ENCODE data around the gene RLIM. TPM values are rescaled to one million over a fixed set of nuclear protein-coding genes. Genes with fewer than 3 reads are reported as not detected.
"Not testable (repeated sequence)": the region's sequence is repeated elsewhere in the genome, so short reads cannot be mapped to it uniquely, and the experiment has no call there.

RLIM gene, protein sequence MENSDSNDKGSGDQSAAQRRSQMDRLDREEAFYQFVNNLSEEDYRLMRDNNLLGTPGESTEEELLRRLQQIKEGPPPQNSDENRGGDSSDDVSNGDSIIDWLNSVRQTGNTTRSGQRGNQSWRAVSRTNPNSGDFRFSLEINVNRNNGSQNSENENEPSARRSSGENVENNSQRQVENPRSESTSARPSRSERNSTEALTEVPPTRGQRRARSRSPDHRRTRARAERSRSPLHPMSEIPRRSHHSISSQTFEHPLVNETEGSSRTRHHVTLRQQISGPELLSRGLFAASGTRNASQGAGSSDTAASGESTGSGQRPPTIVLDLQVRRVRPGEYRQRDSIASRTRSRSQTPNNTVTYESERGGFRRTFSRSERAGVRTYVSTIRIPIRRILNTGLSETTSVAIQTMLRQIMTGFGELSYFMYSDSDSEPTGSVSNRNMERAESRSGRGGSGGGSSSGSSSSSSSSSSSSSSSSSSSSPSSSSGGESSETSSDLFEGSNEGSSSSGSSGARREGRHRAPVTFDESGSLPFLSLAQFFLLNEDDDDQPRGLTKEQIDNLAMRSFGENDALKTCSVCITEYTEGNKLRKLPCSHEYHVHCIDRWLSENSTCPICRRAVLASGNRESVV
- polyA plus RNA-seq (2013, experiment 1 of 2; ENCODE audit: insufficient read length): 17.6 TPM
- polyA plus RNA-seq (2013, experiment 2 of 2; ENCODE audit: insufficient read length): 20.8 TPM

DNA sequence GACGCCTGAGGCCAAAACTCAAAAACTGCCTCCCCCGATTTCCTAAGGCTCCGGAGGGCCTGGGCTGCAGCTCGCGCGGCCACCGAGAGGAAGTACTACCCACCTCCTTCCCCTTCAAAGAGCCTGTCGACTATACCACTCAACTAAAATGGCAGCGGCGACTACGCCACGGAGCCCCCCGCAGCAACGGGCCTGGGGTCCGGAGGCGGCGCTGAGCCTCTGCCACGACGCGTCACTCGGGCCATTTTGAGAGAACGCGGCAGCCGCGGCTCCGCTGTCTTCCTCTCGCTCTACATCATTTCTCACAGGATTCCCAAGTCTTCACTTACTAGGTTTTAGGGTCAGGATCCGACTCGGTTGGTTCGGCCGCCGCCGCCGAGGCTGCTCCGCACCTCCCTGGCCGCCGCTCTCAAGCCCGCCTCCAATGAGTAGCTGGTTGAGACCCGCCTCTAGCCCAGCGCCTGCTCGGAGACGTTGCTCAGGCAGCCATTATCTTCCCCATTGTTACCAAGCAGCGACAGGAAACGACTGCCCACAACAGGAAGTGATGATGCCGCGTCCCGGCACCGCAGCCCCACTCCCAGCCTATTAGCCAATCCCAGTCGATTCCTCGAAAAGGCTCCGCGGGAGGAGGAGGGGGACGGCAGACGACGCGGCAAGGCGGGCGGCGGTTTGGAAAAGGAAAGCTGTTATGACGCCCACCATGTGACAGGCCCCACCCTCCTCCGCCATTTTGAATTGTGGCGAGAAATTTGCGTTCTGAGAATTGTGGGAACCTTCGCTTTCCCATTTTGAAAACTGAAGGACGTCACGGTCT lies at the start of gene RLIM:
TSS of gene RLIM (minus strand) at position 532 of the 817 bp plus-strand sequence. CDS start 18,647 bp downstream, outside the sequence.
- peak; percentile 96 for DNase-seq

DNA sequence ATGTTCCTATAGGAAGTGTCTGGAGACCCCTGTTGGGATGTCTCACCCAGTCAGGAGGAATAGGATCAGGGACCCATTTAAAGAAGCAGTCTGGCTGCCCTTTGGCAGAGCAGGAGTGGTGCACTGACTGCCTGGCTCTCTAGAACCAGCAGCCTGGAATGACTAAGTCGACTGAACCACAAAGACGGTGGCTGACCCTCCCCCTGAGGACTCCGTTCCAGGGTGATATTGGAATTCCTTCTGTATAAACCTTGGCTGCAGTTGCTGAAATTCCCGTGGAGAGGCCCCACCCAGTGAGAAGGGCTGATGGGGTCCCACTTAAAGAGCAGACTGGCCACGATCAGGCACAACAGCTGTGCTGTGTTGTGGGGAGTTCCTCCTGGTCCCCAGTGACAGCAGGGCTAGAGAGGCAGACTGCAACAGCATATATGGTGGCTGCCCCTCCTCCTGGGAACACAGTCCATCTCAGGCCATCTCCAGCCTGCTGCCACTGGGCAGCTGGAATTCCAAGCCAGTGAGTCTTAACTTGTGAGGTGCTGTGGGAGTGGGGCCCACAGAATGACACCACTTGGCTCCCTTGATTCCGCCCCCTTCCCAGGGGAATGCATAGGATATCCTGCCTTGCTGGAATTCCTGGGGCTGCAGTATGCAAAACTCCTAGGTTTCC lies 41.8 kb upstream of the RLIM start:
- DNase-seq: peak; percentile 34

DNA sequence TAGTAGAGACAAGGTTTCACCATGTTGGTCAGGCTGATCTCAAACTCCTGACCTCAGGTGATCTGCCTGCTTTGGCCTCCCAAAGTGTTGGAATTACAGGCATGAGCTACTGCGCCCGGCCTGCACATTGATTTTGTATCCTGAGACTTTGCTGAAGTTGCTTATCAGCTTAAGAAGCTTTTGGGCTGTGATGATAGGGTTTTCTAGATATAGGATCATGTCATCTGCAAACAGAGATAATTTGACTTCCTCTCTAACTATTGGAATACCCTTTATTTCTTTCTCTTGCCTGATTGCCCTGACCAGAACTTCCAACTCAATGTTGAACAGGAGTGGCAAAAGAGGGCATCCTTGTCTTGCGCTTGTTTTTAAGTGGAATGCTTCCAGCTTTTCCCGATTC lies 40.5 kb upstream of the RLIM start:
- DNase-seq: not testable (repeated sequence)

DNA sequence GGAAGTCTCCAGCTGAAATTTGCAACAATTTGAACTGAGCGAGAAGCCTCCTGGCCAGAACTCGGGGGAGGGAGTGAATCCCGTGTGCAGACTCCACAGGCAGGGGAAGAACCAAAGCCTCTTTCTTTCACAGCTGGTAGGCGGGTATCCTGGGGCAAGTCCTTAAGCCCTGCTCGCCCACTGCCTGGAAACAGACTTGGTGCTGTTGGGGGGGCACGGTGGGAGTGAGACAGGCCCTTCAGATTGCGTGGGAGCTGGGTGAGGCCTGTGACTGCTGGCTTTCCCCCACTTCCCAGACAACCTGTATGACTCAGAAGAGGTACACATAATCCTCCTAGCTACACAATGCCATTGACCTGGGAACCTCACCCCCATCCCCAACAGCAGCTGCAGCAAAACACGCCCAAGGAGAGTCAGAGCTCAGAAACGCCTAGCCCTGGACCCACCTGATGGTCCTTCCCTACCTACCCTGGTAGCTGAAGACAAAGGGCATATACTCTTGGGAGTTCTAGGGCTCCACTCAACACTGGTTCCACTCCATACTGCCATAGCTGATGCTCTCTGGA lies 22.4 kb upstream of the RLIM start:
- no peak for DNase-seq

DNA sequence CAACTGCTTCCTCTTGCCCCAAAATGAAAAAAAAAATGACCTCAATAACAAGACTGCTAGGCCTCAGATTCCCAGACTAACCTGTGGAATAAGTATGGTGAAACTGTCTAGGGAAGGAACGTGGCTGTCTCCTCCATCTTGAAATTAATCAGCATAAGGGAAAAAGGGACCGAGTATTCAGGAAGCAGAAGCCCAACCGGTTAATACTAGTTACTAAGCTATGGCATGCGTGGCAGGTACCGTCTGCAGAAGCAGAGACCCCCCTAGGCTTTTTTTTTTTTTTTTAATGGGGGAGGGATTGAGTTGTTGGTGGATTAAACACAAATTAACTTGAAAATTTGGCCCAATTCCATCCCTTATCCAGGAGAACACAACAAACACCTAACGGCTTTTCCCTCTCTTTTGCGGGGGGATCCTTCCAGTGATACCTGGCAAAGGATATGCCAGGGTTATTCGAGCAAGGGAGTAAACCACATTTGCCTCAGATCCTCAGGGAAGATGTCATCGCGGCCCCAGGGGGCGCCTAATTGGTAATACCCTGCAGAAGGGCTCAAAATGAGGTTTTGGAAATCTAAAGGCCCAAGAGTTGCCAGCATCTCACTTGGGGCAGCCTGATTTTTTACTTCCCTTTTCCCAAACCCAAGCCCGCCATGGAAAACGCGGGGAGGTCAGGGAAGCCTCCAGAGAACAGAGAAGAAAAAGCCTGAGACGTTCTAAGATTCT lies 893 bp downstream of the RLIM start:
- DNase-seq: peak; percentile 19

DNA sequence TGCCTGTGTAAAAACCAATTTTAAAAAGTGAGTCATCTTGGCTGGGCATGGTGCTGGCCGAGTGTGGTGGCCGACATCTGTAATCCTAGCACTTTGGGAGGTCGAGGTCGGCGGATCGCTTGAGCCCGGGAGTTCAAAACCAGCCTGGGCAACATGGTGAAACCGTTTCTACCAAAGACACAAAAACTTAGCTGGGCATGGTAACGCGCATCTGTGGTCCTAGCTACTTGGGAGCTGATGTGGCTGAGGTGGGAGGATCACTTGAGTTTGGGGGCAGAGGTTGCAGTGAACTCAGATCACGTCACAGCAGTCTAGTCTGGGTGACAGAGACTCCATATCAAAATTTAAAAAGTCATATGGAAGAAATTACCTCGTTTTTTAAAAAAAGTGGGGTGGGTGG lies 7.6 kb downstream of the RLIM start:
- no peak for DNase-seq

DNA sequence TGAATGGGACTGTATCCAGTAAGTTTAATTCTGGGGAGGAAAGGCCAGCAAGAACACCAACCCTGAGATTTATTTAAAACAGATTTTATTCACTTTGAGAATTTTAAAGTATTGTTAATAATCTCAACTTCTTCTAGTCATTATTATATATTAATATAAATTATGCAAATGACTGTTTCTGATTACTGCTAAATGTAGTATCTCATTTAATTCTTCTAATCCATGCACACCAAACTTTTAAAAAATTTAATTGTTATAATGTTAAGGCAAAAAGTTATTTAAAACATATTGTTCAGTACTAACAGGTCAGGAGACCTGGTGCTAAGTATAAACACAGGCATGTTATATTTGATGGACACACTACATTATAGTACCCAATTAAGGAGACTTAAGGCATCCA lies 8.1 kb downstream of the RLIM start:
- no peak for DNase-seq

DNA sequence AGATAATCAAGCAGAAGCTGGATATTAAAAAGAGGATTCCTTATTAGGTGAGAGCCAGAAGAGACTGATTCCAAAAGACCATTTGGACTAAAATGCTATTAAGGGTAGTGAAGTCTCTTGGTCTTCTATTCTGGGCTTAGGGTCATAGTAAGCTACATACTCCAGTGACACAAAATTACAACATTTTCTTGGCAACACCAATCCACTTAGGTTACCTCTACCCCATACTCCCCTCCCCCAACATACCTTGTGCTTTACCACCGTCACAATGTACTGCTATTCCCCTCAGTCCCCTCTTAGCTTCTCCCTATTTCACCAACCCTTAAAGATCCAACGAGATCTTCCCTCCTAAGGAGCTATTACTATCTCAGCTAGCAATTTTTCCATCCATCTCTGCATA lies 11.4 kb downstream of the RLIM start:
- no peak for DNase-seq

DNA sequence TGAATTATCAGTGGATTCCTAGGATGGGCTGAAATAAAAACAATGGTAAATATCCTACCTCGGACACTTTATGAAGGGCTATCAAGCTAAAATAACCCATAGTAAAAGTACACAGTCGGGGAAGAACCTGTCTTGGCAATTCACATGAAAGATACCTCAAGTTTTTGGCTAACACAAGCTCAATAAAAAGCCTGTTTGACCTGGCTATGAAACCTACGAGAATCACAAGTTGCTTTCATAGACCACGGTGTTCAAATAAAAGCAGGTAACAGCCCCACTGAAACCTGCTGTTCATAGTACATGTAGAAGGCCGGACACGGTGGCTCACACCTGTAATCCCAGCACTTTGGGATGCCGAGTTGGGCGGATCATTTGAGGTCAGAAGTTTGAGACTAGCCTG lies 12.3 kb downstream of the RLIM start:
- DNase-seq: no peak

DNA sequence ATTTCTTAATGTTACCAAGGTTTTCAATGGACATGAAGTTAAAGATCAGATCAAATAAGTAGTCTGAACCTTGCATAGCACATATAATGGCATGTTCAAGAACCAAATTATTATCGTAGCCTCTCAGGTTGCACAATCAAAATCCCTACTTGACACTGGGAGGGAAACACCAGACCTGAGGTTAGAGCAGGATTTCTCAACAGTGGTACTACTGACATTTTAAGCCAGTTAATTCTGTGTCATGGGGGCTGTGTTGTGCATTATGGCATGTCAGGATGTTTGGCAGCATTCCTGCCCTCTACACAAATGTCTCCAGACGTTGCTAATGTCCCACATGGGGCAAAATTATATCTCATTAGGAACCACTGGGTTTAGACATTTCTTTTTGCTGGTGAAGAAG lies 20.8 kb downstream of the RLIM start:
- DNase-seq: no peak

DNA sequence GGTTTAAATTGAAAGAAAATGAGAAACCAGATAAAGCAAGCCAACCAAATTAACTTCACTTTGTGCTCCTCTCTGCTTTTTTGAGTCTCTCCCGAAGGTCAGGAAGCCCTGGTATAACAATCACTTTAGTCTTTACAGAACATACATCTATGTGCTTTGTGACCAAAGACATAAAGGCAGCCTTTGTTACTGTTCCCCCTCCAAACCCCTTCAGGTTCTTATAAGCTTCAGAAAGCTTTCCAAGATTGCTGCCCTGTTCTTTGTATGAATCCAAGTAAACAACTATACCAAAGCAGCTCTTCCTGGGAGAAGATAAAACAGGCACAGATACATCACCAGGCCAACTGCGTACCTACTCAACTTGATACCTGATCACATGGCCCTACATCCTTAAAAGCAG lies 28.7 kb downstream of the RLIM start:
- DNase-seq: no peak

DNA sequence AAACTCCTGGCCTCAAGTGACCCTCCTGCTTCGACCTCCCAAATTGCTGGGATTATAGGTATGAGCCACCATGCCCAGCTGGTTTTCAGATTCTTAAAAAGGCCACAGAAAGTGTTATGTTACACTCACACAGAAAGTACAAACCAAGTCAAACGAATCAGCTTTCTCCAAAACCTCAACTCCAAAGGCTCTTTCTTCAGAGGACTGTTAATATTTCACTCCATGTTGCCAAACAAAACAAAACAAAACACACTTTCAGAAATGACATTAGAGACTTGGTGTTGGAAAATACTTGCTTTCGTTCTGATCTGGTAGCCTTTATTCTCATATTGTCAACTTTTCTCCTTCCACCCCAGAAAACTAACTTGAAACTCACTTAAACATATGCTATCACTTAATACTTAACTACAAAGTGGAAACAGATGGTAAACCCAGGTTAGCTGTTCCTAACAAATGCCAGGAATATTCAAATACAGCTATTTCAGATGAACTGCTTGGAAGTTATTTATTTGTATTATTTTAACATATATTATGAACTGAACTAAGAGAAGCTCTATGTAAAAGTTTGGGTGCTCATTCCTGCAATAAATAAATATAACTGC lies 34.7 kb downstream of the RLIM start:
- DNase-seq: peak; percentile 16

DNA sequence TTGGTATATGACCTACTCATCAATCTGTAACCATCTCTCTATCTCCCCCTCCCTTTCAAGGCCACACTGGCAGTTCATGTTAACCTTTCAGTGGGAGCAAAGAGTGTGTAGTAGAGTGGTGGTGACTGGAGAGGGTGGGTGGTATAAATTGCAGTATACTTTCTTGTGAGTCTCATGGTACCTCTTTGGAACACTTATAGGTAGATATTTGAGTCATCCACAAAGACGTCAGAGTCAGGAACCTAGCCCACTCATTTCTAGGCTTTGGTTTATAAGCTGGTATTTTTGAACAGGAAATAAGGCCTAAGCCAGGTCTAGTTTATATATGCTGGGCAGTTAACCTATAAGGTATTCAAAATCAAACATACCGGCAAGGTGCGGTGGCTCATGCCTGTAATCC lies 36.3 kb downstream of the RLIM start:
- no peak for DNase-seq

DNA sequence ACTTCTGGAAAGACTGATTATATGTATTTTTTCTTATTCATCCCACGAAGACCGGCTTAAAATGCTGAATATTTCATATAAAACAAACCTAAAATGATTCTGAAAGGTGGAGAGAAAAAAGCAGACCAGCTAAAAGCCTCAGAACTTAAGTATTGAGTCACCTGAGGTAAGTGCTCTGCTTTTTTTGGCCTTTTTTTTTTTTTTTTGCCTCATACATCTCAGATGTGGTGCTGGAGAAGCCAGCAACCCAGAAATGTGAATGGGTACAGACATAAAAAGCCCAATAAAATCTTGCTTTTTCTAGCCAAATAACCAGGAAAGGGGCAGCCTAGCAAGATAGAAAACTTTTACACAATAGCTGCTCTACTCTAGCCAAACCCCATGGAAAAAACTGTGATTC lies 57.0 kb downstream of the RLIM start:
- DNase-seq: no peak

DNA sequence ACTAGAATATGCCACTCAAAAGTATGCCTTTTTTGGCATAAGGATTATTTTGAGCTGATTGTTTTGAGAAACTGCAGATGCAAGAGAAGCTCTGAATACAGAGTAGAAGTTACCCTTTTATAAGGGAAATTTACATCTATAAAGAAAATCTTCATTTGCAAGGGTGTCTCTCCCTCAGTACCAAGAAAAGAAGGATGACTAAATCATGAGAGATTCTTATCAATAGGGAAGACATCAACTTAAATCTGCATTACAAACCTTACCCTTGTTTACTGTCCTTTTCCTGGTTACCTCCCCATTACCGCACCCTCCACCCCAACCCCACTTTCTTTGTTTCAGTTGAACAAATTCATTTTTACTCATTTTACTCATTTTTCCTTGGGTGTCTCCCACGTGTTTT lies 62.5 kb downstream of the RLIM start:
- no peak for DNase-seq

DNA sequence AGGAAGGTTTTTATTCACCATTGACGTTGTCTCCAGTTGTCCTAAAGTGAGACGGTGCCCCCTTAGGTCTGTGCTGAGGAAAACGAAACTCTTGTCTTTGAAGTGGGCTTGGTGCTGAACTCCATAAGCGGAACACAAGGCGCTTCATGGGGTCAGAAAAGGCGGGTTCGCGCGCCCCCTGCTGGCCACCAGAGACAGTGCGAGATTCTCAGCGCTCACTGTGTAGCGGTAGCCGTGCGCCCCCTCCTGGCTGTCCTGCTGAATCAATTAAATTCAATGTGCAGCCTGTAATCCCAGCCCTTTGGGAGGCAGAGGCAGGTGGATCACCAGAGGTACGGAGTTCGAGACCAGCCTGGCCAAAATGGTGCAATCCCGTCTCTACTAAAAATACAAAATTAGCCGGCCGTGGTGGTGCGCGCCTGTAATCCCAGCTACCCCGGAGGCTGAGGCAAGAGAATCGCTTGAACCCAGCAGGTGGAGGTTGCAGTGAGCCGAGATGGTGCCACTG lies 64.1 kb downstream of the RLIM start:
- peak; percentile 72 for DNase-seq

DNA sequence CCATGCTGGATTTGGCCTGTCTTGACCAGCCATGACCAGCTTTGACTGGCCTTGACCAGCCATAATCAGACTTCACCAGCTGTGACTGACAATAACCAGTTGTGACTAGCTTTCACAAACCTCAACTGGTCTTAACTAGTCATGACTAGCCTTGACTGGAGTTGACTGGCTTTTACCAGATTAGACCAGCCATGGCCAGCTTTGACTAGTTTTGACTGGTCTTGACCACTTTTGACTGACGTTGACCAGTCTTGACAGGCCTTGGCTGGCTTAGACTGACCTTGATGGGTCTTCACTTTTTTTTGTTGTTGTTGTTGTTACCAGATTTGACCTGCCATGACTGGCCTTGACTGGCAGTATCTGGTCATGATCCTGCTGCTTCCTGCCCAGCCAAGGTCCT lies 67.4 kb downstream of the RLIM start:
- no peak for DNase-seq

DNA sequence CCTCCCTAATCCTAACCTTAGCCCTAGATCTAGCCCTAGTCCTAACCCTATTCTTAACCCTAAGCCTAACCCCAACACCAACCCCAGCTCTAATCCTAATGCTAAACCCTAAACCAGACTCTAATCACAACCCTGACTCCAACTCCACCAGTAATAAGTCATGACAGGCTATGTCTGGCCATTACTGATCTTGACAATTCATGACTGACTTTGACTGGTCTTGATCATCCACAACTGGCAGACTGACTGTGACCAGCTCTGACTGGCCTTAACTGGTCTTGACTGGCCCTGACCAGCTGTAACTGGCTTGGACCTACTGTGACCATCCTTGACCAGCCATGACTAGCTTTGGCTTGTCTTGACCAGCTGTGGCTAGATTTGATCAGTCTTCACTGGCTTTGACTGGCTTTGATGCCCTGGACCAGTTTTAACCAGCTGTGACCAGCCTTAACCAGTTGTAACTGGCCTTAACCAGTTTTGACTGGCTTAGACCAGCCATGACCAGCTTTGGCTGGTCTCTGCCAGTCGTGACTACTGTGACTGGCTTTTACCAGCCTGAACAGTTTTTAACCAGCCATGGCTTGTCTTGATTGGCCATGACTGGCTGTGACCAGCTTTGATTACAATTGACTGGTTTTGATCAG lies 68.4 kb downstream of the RLIM start:
- DNase-seq: no peak

DNA sequence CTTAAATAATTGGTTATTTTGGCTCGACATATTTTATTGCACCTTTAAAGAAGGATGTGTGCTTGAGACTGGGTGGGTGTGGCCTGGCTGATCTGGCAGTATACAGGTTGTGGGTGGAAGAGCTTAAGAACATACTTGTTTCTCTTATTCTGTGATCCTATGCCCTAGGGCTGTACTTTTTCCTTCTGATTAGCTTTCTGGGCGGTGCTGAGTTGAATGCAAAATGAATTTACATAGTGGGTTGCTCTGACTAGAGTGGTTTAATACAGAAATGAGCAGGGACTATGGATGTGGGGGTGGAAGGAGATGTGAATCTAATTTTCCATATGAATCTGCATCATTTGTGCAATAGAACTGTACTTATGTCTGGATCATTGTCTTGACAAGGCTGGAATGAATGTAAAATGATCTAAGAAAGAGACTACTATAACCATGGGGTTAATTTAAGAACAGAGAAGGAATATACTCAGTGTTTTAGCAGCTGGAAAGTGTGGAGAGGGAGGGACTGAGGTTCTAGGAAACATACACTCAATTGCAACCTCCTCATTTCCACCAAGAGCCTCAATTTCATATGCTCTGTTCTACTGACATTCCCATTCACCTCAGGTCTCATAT lies 73.7 kb downstream of the RLIM start:
- no peak for DNase-seq

DNA sequence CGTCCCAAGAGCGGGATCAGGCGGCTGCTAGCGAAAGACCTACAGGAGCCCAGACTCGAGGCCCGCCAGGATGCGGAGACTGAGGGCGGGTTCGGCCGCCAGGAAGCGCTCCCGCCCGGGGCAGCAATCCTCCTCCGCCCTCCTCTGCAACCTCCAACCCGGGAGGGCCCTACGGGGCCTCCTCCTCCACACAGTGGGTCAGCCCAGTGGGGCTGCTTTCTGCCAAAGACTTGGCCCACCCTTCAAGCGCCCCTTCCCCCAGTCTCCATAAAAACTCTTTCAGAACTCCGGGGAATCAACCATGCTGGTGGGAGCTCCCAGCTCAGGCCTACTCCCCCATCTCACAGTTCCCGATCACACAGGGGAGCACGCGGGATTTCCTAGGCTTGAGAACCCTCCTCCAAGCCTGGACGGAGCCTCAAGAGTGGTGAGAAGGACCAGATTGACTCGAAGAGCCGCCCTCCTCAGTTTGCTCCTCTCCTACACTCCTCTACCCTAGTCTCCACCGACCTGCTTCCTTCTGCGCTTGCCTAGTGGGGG lies 77.5 kb downstream of the RLIM start:
- peak; percentile 43 for DNase-seq

Measured in fibroblast of skin of scalp (primary cell).